Effector memory CD8-positive, alpha-beta T cell (primary cell): ENCODE measurements around the gene MPP2.
"Not testable (repeated sequence)": the region's sequence is repeated elsewhere in the genome, so short reads cannot be mapped to it uniquely, and the experiment has no call there.

Source experiments
- ATAC-seq: fragments of 150-1000 bp; cut with Tn5 transposase; replicated peaks from 2 replicates; pipeline ENCODE4 v1.10.0; 2021; ENCODE audit warnings: mild to moderate bottlenecking, moderate library complexity
- DNase-seq, 3 experiments: peaks; one replicate each; pipeline ENCODE4 v3.0.0; 2021
- H3K27ac Mint-ChIP-seq, 2 donors: one replicate each; pipeline ENCODE4 v1.8.0; 2022; ENCODE audit warnings: mild to moderate bottlenecking in 2 of 2, mixed read lengths in 2 of 2, moderate library complexity in 2 of 2
- H3K27me3 Mint-ChIP-seq, 2 donors: one replicate each; pipeline ENCODE4 v1.8.0; 2022; ENCODE audit warnings: mixed read lengths in 2 of 2
- H3K36me3 Mint-ChIP-seq: one replicate; pipeline ENCODE4 v1.8.0; 2022; ENCODE audit warnings: mild to moderate bottlenecking, moderate library complexity, mixed read lengths; ENCODE audit not compliant: insufficient read depth
- H3K4me1 Mint-ChIP-seq, 2 donors: one replicate each; pipeline ENCODE4 v1.8.0; 2022; ENCODE audit warnings: low read depth in 2 of 2, mixed read lengths in 2 of 2
- H3K4me3 Mint-ChIP-seq, 2 donors: one replicate each; pipeline ENCODE4 v1.8.0; 2022; ENCODE audit warnings: mild to moderate bottlenecking in 2 of 2, mixed read lengths in 2 of 2, moderate library complexity in 2 of 2
- H3K9me3 Mint-ChIP-seq, 2 donors: one replicate each; pipeline ENCODE4 v1.8.0; 2022; ENCODE audit warnings: mixed read lengths in 2 of 2

Gene MPP2

GRCh38 chr17:43939886-43940285 lies 32.5 kb upstream of the MPP2 start:
- H3K4me1 Mint-ChIP-seq, result peaks cover 4 to 10% of the 10 kb centered on the region in 2 donors
- no peaks in the 10 kb centered on the region for H3K9me3 Mint-ChIP-seq
- peaks cover 3% of the 10 kb centered on the region for H3K36me3 Mint-ChIP-seq
- H3K27ac Mint-ChIP-seq, result no peak overlapping the region
- no peak overlapping the region for H3K4me3 Mint-ChIP-seq
- DNase-seq, result no peak
- peaks cover 0 to 22% of the 10 kb centered on the region in 2 donors for H3K27me3 Mint-ChIP-seq
- no peak for ATAC-seq

- not testable (repeated sequence) for H3K36me3 Mint-ChIP-seq, H3K27ac Mint-ChIP-seq, ATAC-seq, H3K9me3 Mint-ChIP-seq, H3K4me1 Mint-ChIP-seq, DNase-seq
- peaks cover 0 to 18% of the 10 kb centered on the region in 2 donors for H3K27me3 Mint-ChIP-seq
- H3K4me3 Mint-ChIP-seq, result peak overlapping the region; percentile 71 to 75
Observed at GRCh38 chr17:43939452-43939851, 32.1 kb upstream of the MPP2 start.

- peaks cover 4 to 10% of the 10 kb centered on the region in 2 donors for H3K4me1 Mint-ChIP-seq
- peak overlapping the region; percentile 71 to 75 for H3K4me3 Mint-ChIP-seq
- H3K36me3 Mint-ChIP-seq, result peaks cover 3% of the 10 kb centered on the region
- DNase-seq, result no peak
- no peak for ATAC-seq
- peaks cover 0 to 17% of the 10 kb centered on the region in 2 donors for H3K27me3 Mint-ChIP-seq
- no peaks in the 10 kb centered on the region for H3K9me3 Mint-ChIP-seq
- peak overlapping the region; percentile 17 to 44 for H3K27ac Mint-ChIP-seq
Observed at GRCh38 chr17:43938838-43939182, 31.5 kb upstream of the MPP2 start.

- no peak for DNase-seq
- H3K4me3 Mint-ChIP-seq, result no peak overlapping the region
- peaks cover 4 to 10% of the 10 kb centered on the region in 2 donors for H3K4me1 Mint-ChIP-seq
- no peak overlapping the region for H3K27ac Mint-ChIP-seq
- ATAC-seq, result no peak
- H3K9me3 Mint-ChIP-seq, result no peaks in the 10 kb centered on the region
- peaks cover 3% of the 10 kb centered on the region for H3K36me3 Mint-ChIP-seq
- peaks cover 0 to 17% of the 10 kb centered on the region in 2 donors for H3K27me3 Mint-ChIP-seq
Observed at GRCh38 chr17:43936434-43936833, 29.1 kb upstream of the MPP2 start.

GRCh38 chr17:43935926-43936261 lies 28.6 kb upstream of the MPP2 start:
- Mint-ChIP-seq H3K4me1 (peaks cover 4 to 10% of the 10 kb centered on the region in 2 donors), H3K27ac (no peak overlapping the region), H3K4me3 (no peak overlapping the region), H3K9me3 (no peaks in the 10 kb centered on the region), H3K36me3 (peaks cover 3% of the 10 kb centered on the region), H3K27me3 (peaks cover 0 to 17% of the 10 kb centered on the region in 2 donors)
- no peak for DNase-seq
- no peak for ATAC-seq

- no peak overlapping the region for H3K4me3 Mint-ChIP-seq
- H3K27ac Mint-ChIP-seq, result no peak overlapping the region
- DNase-seq, result no peak
- no peak for ATAC-seq
- H3K36me3 Mint-ChIP-seq, result peaks cover 3% of the 10 kb centered on the region
- peaks cover 4 to 10% of the 10 kb centered on the region in 2 donors for H3K4me1 Mint-ChIP-seq
- peaks cover 0 to 17% of the 10 kb centered on the region in 2 donors for H3K27me3 Mint-ChIP-seq
- H3K9me3 Mint-ChIP-seq, result no peaks in the 10 kb centered on the region
Observed at GRCh38 chr17:43935204-43935925, 28.0 kb upstream of the MPP2 start.

- Mint-ChIP-seq H3K27me3 (peaks cover 0 to 16% of the 10 kb centered on the region in 2 donors), H3K27ac (peak overlapping the region in 1 of 2 donors; percentile 41), H3K4me3 (no peak overlapping the region), H3K36me3 (peaks cover 3% of the 10 kb centered on the region), H3K4me1 (peaks cover 4 to 6% of the 10 kb centered on the region in 2 donors), H3K9me3 (no peaks in the 10 kb centered on the region)
- DNase-seq (no peak), ATAC-seq (no peak)
Observed at GRCh38 chr17:43932923-43933322, 25.6 kb upstream of the MPP2 start.

- Mint-ChIP-seq H3K9me3 (no peaks in the 10 kb centered on the region), H3K4me3 (no peak overlapping the region), H3K27ac (no peak overlapping the region), H3K27me3 (peaks cover 0 to 16% of the 10 kb centered on the region in 2 donors), H3K4me1 (peaks cover 6 to 10% of the 10 kb centered on the region in 2 donors), H3K36me3 (peaks cover 3% of the 10 kb centered on the region)
- ATAC-seq, result no peak
- no peak for DNase-seq
Observed at GRCh38 chr17:43932357-43932756, 25.0 kb upstream of the MPP2 start.

GRCh38 chr17:43931062-43931571 lies 23.8 kb upstream of the MPP2 start:
- Mint-ChIP-seq H3K9me3 (no peaks in the 10 kb centered on the region), H3K27ac (peak overlapping the region in 1 of 2 donors; percentile 46), H3K36me3 (no peaks in the 10 kb centered on the region), H3K4me3 (no peak overlapping the region), H3K27me3 (peaks cover 0 to 23% of the 10 kb centered on the region in 2 donors), H3K4me1 (peaks cover 10 to 13% of the 10 kb centered on the region in 2 donors)
- ATAC-seq, result no peak
- no peak for DNase-seq

- Mint-ChIP-seq H3K4me1 (peaks cover 10 to 13% of the 10 kb centered on the region in 2 donors), H3K9me3 (no peaks in the 10 kb centered on the region), H3K36me3 (no peaks in the 10 kb centered on the region), H3K27me3 (peaks cover 0 to 39% of the 10 kb centered on the region in 2 donors), H3K27ac (no peak overlapping the region), H3K4me3 (peak overlapping the region in 1 of 2 donors; percentile 80)
- DNase-seq (no peak), ATAC-seq (no peak)
Observed at GRCh38 chr17:43928609-43929008, 21.3 kb upstream of the MPP2 start.

GRCh38 chr17:43927929-43928328 lies 20.6 kb upstream of the MPP2 start:
- Mint-ChIP-seq H3K27me3 (peaks cover 0 to 39% of the 10 kb centered on the region in 2 donors), H3K4me3 (peak overlapping the region; percentile 76 to 80), H3K4me1 (peaks cover 10 to 13% of the 10 kb centered on the region in 2 donors), H3K27ac (peak overlapping the region; percentile 27 to 84)
- not testable (repeated sequence) for DNase-seq, H3K36me3 Mint-ChIP-seq, H3K9me3 Mint-ChIP-seq
- peak; percentile 60 for ATAC-seq

GRCh38 chr17:43927060-43927864 lies 19.9 kb upstream of the MPP2 start:
- ATAC-seq (peak; percentile 41), DNase-seq (no peak)
- H3K27me3 Mint-ChIP-seq, result peaks cover 0 to 39% of the 10 kb centered on the region in 2 donors

GRCh38 chr17:43924558-43924957 lies 17.2 kb upstream of the MPP2 start:
- no peaks in the 10 kb centered on the region for H3K9me3 Mint-ChIP-seq
- H3K4me1 Mint-ChIP-seq, result peaks cover 10 to 13% of the 10 kb centered on the region in 2 donors
- peaks cover 0 to 34% of the 10 kb centered on the region in 2 donors for H3K27me3 Mint-ChIP-seq
- ATAC-seq, result no peak
- no peak overlapping the region for H3K4me3 Mint-ChIP-seq
- DNase-seq, result no peak
- no peak overlapping the region for H3K27ac Mint-ChIP-seq
- no peaks in the 10 kb centered on the region for H3K36me3 Mint-ChIP-seq

More at GRCh38 chr17:43927060-43927864, 19.9 kb upstream of the MPP2 start:
- H3K36me3 Mint-ChIP-seq, result no peaks in the 10 kb centered on the region
- peak overlapping the region; percentile 76 to 80 for H3K4me3 Mint-ChIP-seq
- H3K27ac Mint-ChIP-seq, result peak overlapping the region; percentile 32 to 84
- H3K9me3 Mint-ChIP-seq, result no peaks in the 10 kb centered on the region
- H3K4me1 Mint-ChIP-seq, result peaks cover 10 to 13% of the 10 kb centered on the region in 2 donors
